Common myeloid progenitor, CD34-positive (primary cell): Measurements from ENCODE around the gene KCNIP1.

Experiments used
- CTCF ChIA-PET: fragments of 350-600 bp; sonication (Branson Sonifier 250); formaldehyde crosslinking; loops from one replicate; lab custom pipeline; 2021; ENCODE audit warnings: antibody characterized with exemption; lab: Charles Lee
- POLR2A ChIA-PET: fragments of 350-600 bp; sonication (Branson Sonifier 250); formaldehyde crosslinking; loops from one replicate; lab custom pipeline; 2021; ENCODE audit warnings: antibody characterized with exemption; lab: Charles Lee
- DNase-seq, 3 donors: peaks; one replicate each; pipeline versions ENCODE4 v3.0.0 to v3.0.0-alpha.2; 2013
- H3K27ac ChIP-seq, 2 experiments: 1 replicate in 1 of 2; 2 replicates in 1 of 2; pipeline ENCODE4 v1.7.0; 2013; ENCODE audit warnings: inconsistent platforms in 2 of 2, low read length in 2 of 2, mild to moderate bottlenecking in 2 of 2, low read depth in 1 of 2, moderate library complexity in 1 of 2; ENCODE audit not compliant: severe bottlenecking in 2 of 2, insufficient read depth in 1 of 2, poor library complexity in 1 of 2
- H3K27me3 ChIP-seq, 5 experiments: replicated peaks in 2 of 5; 1 replicate in 3 of 5; 2 replicates in 2 of 5; pipeline versions ENCODE4 v1.6.1 to v1.7.0; 2013; ENCODE audit warnings: low read length in 4 of 5, mild to moderate bottlenecking in 2 of 5, moderate library complexity in 2 of 5, inconsistent platforms in 1 of 5; ENCODE audit not compliant: insufficient read depth in 5 of 5, control insufficient read depth in 4 of 5
- H3K36me3 ChIP-seq, 4 experiments: 1 replicate in 2 of 4; 2 replicates in 2 of 4; pipeline versions ENCODE4 v1.6.1 to v1.7.0; 2013; ENCODE audit warnings: low read length in 3 of 4, control low read depth in 1 of 4, mild to moderate bottlenecking in 1 of 4; ENCODE audit not compliant: control insufficient read depth in 4 of 4, insufficient read depth in 4 of 4
- H3K4me1 ChIP-seq, 4 experiments: 1 replicate in 3 of 4; 2 replicates in 1 of 4; pipeline versions ENCODE4 v1.6.1 to v1.7.1; 2013; ENCODE audit warnings: low read length in 3 of 4, mild to moderate bottlenecking in 3 of 4, control low read depth in 1 of 4, inconsistent platforms in 1 of 4, moderate library complexity in 1 of 4; ENCODE audit not compliant: control insufficient read depth in 4 of 4, insufficient read depth in 4 of 4; ENCODE audit errors: control extremely low read depth in 1 of 4
- H3K4me3 ChIP-seq, 7 experiments: 1 replicate in 4 of 7; 2 replicates in 3 of 7; pipeline versions ENCODE4 v1.5.1 to v1.7.0; 2013; ENCODE audit warnings: mild to moderate bottlenecking in 7 of 7, low read length in 6 of 7, moderate library complexity in 6 of 7, inconsistent platforms in 2 of 7, low read depth in 2 of 7, control low read depth in 1 of 7; ENCODE audit not compliant: insufficient read depth in 4 of 7, control insufficient read depth in 1 of 7; ENCODE audit errors: extremely low read depth in 1 of 7
- H3K9me3 ChIP-seq, 5 experiments: 1 replicate in 4 of 5; 2 replicates in 1 of 5; pipeline versions ENCODE4 v1.6.1 to v1.7.1; 2013; ENCODE audit warnings: low read length in 4 of 5, mild to moderate bottlenecking in 2 of 5, inconsistent platforms in 1 of 5, low read depth in 1 of 5, moderate library complexity in 1 of 5; ENCODE audit not compliant: control insufficient read depth in 4 of 5, insufficient read depth in 2 of 5; ENCODE audit errors: control extremely low read depth in 1 of 5
- WGBS: methylation state at CpG from one replicate; pipeline ENCODE4 v1.1.5; 2013; ENCODE audit not compliant: insufficient coverage; 5-methylcytosine and 5-hydroxymethylcytosine counted together

Gene KCNIP1

GRCh38 chr5:170625221-170626165 lies 121.7 kb downstream of the KCNIP1 start:
- Histone ChIP-seq H3K36me3 (no peaks in the 10 kb centered on the region), H3K4me3 (no peak overlapping the region), H3K4me1 (peaks cover 0 to 3% (median 0%) of the 10 kb centered on the region in 4 experiments), H3K9me3 (no peaks in the 10 kb centered on the region), H3K27me3 (no peaks in the 10 kb centered on the region), H3K27ac (no peak overlapping the region)
- no peak for DNase-seq
- ChIA-PET POLR2A (no interaction called here), CTCF (interaction anchor here (0.9 to 10.9 kb wide), 17 partner anchors 8 to 399 kb away, joined by 3 to 106 read pairs (median 6); no protein-coding TSS in a partner anchor)
- WGBS, result 92% methylated on average over 8 of the region's 18 CpGs

GRCh38 chr5:170626507-170627150 lies 122.8 kb downstream of the KCNIP1 start:
- POLR2A ChIA-PET, result no interaction called here
- H3K27me3 ChIP-seq, result no peaks in the 10 kb centered on the region
- H3K9me3 ChIP-seq, result no peaks in the 10 kb centered on the region
- H3K27ac ChIP-seq, result no peak overlapping the region
- CTCF ChIA-PET, result interaction anchor here (0.7 to 10.9 kb wide), 14 partner anchors 7 to 400 kb away, joined by 3 to 106 read pairs (median 6); no protein-coding TSS in a partner anchor
- whole genome bisulfite sequencing, result 93% methylated on average over 13 of the region's 13 CpGs
- H3K4me3 ChIP-seq, result no peak overlapping the region
- H3K36me3 ChIP-seq, result no peaks in the 10 kb centered on the region
- DNase-seq, result no peak
- peaks cover 0 to 5% (median 2%) of the 10 kb centered on the region in 4 experiments for H3K4me1 ChIP-seq

GRCh38 chr5:170627271-170627670 lies 123.5 kb downstream of the KCNIP1 start:
- DNase-seq, result no peak

GRCh38 chr5:170628028-170628427 lies 124.2 kb downstream of the KCNIP1 start:
- no peaks in the 10 kb centered on the region for H3K9me3 ChIP-seq
- no peak overlapping the region for H3K27ac ChIP-seq
- no peaks in the 10 kb centered on the region for H3K27me3 ChIP-seq
- ChIA-PET POLR2A (no interaction called here), CTCF (interaction anchor here (1.3 to 10.9 kb wide), 4 partner anchors 11 to 402 kb away, joined by 3 to 106 read pairs (median 4); no protein-coding TSS in a partner anchor)
- no peaks in the 10 kb centered on the region for H3K36me3 ChIP-seq
- no peak overlapping the region for H3K4me3 ChIP-seq
- H3K4me1 ChIP-seq, result peaks cover 0 to 9% (median 5%) of the 10 kb centered on the region in 4 experiments
- no peak for DNase-seq
- WGBS, result 99% methylated on average over 5 of the region's 8 CpGs

More at GRCh38 chr5:170627271-170627670, 123.5 kb downstream of the KCNIP1 start:
- no peaks in the 10 kb centered on the region for H3K9me3 ChIP-seq
- POLR2A ChIA-PET, result no interaction called here
- peaks cover 0 to 5% (median 2%) of the 10 kb centered on the region in 4 experiments for H3K4me1 ChIP-seq
- CTCF ChIA-PET, result interaction anchor here (0.7 to 10.9 kb wide), 7 partner anchors 11 to 401 kb away, joined by 3 to 106 read pairs (median 5); no protein-coding TSS in a partner anchor
- no peaks in the 10 kb centered on the region for H3K27me3 ChIP-seq
- H3K36me3 ChIP-seq, result no peaks in the 10 kb centered on the region
- H3K4me3 ChIP-seq, result no peak overlapping the region
- WGBS, result 95% methylated on average over 2 of the region's 3 CpGs
- H3K27ac ChIP-seq, result no peak overlapping the region

- ChIA-PET CTCF (interaction anchor here (7.2 kb wide), 1 partner anchor 196 kb away, joined by 112 read pairs; no protein-coding TSS in a partner anchor), POLR2A (no interaction called here)
- H3K27ac ChIP-seq, result no peak overlapping the region
- H3K4me3 ChIP-seq, result no peak overlapping the region
- no peak for DNase-seq
- no peaks in the 10 kb centered on the region for H3K36me3 ChIP-seq
- no peaks in the 10 kb centered on the region for H3K27me3 ChIP-seq
- WGBS, result 94% methylated on average over 15 of the region's 19 CpGs
- no peaks in the 10 kb centered on the region for H3K9me3 ChIP-seq
- H3K4me1 ChIP-seq, result peaks cover 0 to 15% (median 12%) of the 10 kb centered on the region in 4 experiments
Observed at GRCh38 chr5:170628691-170629565, 125.1 kb downstream of the KCNIP1 start.

GRCh38 chr5:170629566-170630175 lies 125.9 kb downstream of the KCNIP1 start:
- no peaks in the 10 kb centered on the region for H3K9me3 ChIP-seq
- no peak for DNase-seq
- H3K36me3 ChIP-seq, result no peaks in the 10 kb centered on the region
- CTCF ChIA-PET, result interaction anchor here (7.2 kb wide), 1 partner anchor 197 kb away, joined by 112 read pairs; no protein-coding TSS in a partner anchor
- POLR2A ChIA-PET, result no interaction called here
- WGBS, result 100% methylated on average over 1 of the region's 7 CpGs
- H3K4me1 ChIP-seq, result peaks cover 0 to 17% (median 15%) of the 10 kb centered on the region in 4 experiments
- no peaks in the 10 kb centered on the region for H3K27me3 ChIP-seq
- no peak overlapping the region for H3K4me3 ChIP-seq
- no peak overlapping the region for H3K27ac ChIP-seq
